Keratinocyte (primary cell): ENCODE data around the gene EMP1. TPM values are rescaled to one million over a fixed set of nuclear protein-coding genes. Genes with fewer than 3 reads are reported as not detected.

Experiments used
- DNase-seq: peaks from one replicate; pipeline ENCODE4 v3.0.0-alpha.2; 2011; ENCODE audit warnings: low read depth, missing footprints, low spot score
- FAIRE-seq: peaks from 2 replicates; lab custom pipeline; 2011; peaks lifted over from hg19 to GRCh38; lab: Jason Lieb, UNC
- H2AFZ ChIP-seq: 2 replicates; pipeline ENCODE4 v1.6.0; 2012; ENCODE audit warnings: low read length, control low read depth, inconsistent platforms; ENCODE audit not compliant: control insufficient read depth
- H3K27ac ChIP-seq: 2 replicates; pipeline ENCODE4 v1.5.1; 2011; ENCODE audit warnings: low read length; ENCODE audit not compliant: control insufficient read depth, insufficient read depth
- H3K27me3 ChIP-seq: 3 replicates; pipeline ENCODE4 v1.6.0; 2011; ENCODE audit warnings: low read length; ENCODE audit not compliant: control insufficient read depth, insufficient read depth; ENCODE audit errors: extremely low read depth
- H3K36me3 ChIP-seq, 2 experiments: 2 replicates in 1 of 2; 3 replicates in 1 of 2; pipeline ENCODE4 v1.5.1; 2011; ENCODE audit warnings: low read length in 2 of 2, mild to moderate bottlenecking in 1 of 2; ENCODE audit not compliant: control insufficient read depth in 2 of 2, insufficient read depth in 2 of 2; ENCODE audit errors: extremely low read depth in 1 of 2
- H3K4me1 ChIP-seq: 3 replicates; pipeline ENCODE4 v1.5.1; 2011; ENCODE audit warnings: low read length; ENCODE audit not compliant: control insufficient read depth, insufficient read depth; ENCODE audit errors: extremely low read depth
- H3K4me2 ChIP-seq: 3 replicates; pipeline ENCODE4 v1.6.0; 2011; ENCODE audit warnings: low read depth, low read length; ENCODE audit not compliant: control insufficient read depth, insufficient read depth; ENCODE audit errors: extremely low read depth
- H3K4me3 ChIP-seq, 3 experiments: fragments of 200-600 bp in 1 of 3; sonication (generic) in 1 of 3; 2 replicates in 2 of 3; 3 replicates in 1 of 3; pipeline ENCODE4 v1.5.1; 2011 to 2016; ENCODE audit warnings: low read length in 3 of 3, mild to moderate bottlenecking in 3 of 3, control low read depth in 2 of 3, inconsistent platforms in 1 of 3, low read depth in 1 of 3, mixed read lengths in 1 of 3, mixed run types in 1 of 3, moderate library complexity in 1 of 3; ENCODE audit not compliant: control insufficient read depth in 2 of 3, insufficient read depth in 2 of 3; ENCODE audit errors: extremely low read depth in 1 of 3
- H3K79me2 ChIP-seq: 2 replicates; pipeline ENCODE4 v1.6.0; 2012; ENCODE audit warnings: low read length; ENCODE audit not compliant: control insufficient read depth, insufficient read depth
- H3K9ac ChIP-seq: 3 replicates; pipeline ENCODE4 v1.6.0; 2011; ENCODE audit warnings: low read length; ENCODE audit not compliant: control insufficient read depth, insufficient read depth; ENCODE audit errors: extremely low read depth
- H3K9me1 ChIP-seq: 3 replicates; pipeline ENCODE4 v1.6.0; 2011; ENCODE audit warnings: low read length; ENCODE audit not compliant: control insufficient read depth, insufficient read depth; ENCODE audit errors: extremely low read depth
- H3K9me3 ChIP-seq: 2 replicates; pipeline ENCODE4 v1.5.1; 2012; ENCODE audit warnings: low read depth, low read length; ENCODE audit not compliant: control insufficient read depth
- H4K20me1 ChIP-seq: 3 replicates; pipeline ENCODE4 v1.6.0; 2011; ENCODE audit warnings: low read length; ENCODE audit not compliant: control insufficient read depth, insufficient read depth; ENCODE audit errors: extremely low read depth
- EZH2 ChIP-seq: IDR thresholded peaks from one replicate; pipeline ENCODE4 v1.6.1; 2012; ENCODE audit warnings: inconsistent platforms, mild to moderate bottlenecking, low read length, moderate library complexity
- dilution Hi-C: fragments of 300-500 bp; cut with MboI; formaldehyde crosslinking; loops from one replicate; pipeline ENCODE4 v1.7.0; 2020; ENCODE audit warnings: low sequenced_read_pairs; ENCODE audit not compliant: extremely low pct_ligation_motif_present
- polyA plus RNA-seq, 5 experiments: library from polyadenylated mRNA; depleted of rRNA in 3 of 5; stranded (reverse) in 3 of 5; stranded (forward) in 1 of 5; unstranded in 1 of 5; fragments of >200 nt; gene quantifications; 1 replicate in 1 of 5; 2 replicates in 3 of 5; 3 replicates in 1 of 5; pipeline versions ENCODE4 v1.2.1 to v1.2.3, GENCODE V29; 2011 to 2012; ENCODE audit warnings: missing spikeins in 2 of 5, low read depth in 1 of 5, low replicate concordance in 1 of 5
- TF ChIP-seq, protein P1 (sequence below), 3 experiments: IDR thresholded peaks in 1 of 3; conservative IDR thresholded peaks in 1 of 3; optimal IDR thresholded peaks in 1 of 3; 2 replicates in 2 of 3; 3 replicates in 1 of 3; pipeline versions ENCODE3 to v1.5.1; 2011; ENCODE audit warnings: low read length in 3 of 3, mild to moderate bottlenecking in 3 of 3, moderate library complexity in 2 of 3, control low read depth in 1 of 3, inconsistent platforms in 1 of 3; ENCODE audit not compliant: insufficient read depth in 2 of 3; ENCODE audit errors: extremely low read depth in 1 of 3

The EMP1 gene
- polyA plus RNA-seq, 1 donor (not counting 4 experiments of a cell fraction or from before 2014, with no cell fraction given) = 583 TPM

DNA sequence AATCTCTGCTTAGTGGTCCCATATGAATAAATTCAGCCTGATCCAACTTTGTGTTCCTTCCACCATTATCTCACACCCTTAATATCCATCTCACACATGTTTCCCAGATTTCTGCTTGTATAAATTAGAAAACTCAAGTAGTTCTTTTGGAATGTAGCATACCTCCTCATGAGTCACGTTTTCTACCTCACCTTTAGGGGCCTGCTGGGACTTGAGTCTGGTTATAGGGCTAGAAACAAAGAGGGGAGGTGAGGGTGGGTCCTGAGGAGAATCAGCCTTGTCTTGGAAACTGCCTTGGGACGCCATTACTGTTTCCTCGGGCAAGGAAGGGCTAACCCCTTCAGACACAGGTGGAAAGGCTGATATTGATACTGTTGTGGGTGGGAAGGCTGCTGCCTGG lies 51.1 kb downstream of the EMP1 start:
- peak; percentile 63 for DNase-seq
- H3K27me3 ChIP-seq = no peaks in the 10 kb centered on the region
- H2AFZ ChIP-seq = peak overlapping the region; percentile 89
- FAIRE-seq = peak; percentile 87
- dilution Hi-C loops = no loop called here
- H3K79me2 ChIP-seq = no peaks in the 10 kb centered on the region
- H3K36me3 ChIP-seq = no peaks in the 10 kb centered on the region
- TF ChIP-seq EZH2 = no peak
- peaks cover 28% of the 10 kb centered on the region for H3K4me1 ChIP-seq
- H3K4me2 ChIP-seq = peak overlapping the region; percentile 69
- H3K9ac ChIP-seq = no peak overlapping the region
- no peaks in the 10 kb centered on the region for H3K9me3 ChIP-seq
- peak overlapping the region in 1 of 3 experiments; percentile 12 for H3K4me3 ChIP-seq
- no peaks in the 10 kb centered on the region for H3K9me1 ChIP-seq
- H3K27ac ChIP-seq = peak overlapping the region; percentile 80
- H4K20me1 ChIP-seq = no peaks in the 10 kb centered on the region

DNA sequence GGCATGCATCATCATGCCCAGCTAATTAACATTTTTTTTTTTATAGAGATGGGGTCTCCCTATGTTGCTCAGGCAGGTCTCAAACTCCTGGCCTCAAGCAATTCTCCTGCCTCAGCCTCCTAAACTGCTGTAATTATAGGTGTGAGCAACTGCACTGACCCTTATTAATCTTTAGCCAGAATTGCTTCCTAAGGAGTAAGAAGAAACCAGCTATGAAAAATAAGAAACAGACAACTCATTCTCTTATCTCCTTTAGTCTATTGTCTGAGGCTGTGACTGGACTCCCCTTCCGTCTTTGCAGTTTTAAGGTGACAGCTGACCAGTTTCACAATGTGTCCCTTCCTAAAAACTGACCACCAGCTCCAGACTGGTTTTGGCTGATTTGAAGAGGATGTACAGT lies 52.4 kb downstream of the EMP1 start:
- Histone ChIP-seq H3K4me1 (peaks cover 28% of the 10 kb centered on the region), H3K79me2 (no peaks in the 10 kb centered on the region), H3K9me3 (no peaks in the 10 kb centered on the region), H3K9ac (no peak overlapping the region), H3K4me2 (no peak overlapping the region), H3K4me3 (no peak overlapping the region), H3K27me3 (no peaks in the 10 kb centered on the region), H3K9me1 (no peaks in the 10 kb centered on the region), H3K36me3 (no peaks in the 10 kb centered on the region), H4K20me1 (no peaks in the 10 kb centered on the region), H3K27ac (no peak overlapping the region), H2AFZ (no peak overlapping the region)
- FAIRE-seq = peak; percentile 39
- DNase-seq = no peak
- TF ChIP-seq, protein P1, sequence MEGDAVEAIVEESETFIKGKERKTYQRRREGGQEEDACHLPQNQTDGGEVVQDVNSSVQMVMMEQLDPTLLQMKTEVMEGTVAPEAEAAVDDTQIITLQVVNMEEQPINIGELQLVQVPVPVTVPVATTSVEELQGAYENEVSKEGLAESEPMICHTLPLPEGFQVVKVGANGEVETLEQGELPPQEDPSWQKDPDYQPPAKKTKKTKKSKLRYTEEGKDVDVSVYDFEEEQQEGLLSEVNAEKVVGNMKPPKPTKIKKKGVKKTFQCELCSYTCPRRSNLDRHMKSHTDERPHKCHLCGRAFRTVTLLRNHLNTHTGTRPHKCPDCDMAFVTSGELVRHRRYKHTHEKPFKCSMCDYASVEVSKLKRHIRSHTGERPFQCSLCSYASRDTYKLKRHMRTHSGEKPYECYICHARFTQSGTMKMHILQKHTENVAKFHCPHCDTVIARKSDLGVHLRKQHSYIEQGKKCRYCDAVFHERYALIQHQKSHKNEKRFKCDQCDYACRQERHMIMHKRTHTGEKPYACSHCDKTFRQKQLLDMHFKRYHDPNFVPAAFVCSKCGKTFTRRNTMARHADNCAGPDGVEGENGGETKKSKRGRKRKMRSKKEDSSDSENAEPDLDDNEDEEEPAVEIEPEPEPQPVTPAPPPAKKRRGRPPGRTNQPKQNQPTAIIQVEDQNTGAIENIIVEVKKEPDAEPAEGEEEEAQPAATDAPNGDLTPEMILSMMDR (optimal IDR thresholded peaks at IDR 0.05 in 1 of 3, IDR thresholded peaks at IDR 0.05 in 1 of 3, conservative IDR thresholded peaks at IDR 0.05 in 1 of 3; ENCODE audit: extremely low read depth in 1 of 3, insufficient read depth in 2 of 3, low read length in 3 of 3) = no peak
- no peak for TF ChIP-seq EZH2
- dilution Hi-C loops = no loop called here

DNA sequence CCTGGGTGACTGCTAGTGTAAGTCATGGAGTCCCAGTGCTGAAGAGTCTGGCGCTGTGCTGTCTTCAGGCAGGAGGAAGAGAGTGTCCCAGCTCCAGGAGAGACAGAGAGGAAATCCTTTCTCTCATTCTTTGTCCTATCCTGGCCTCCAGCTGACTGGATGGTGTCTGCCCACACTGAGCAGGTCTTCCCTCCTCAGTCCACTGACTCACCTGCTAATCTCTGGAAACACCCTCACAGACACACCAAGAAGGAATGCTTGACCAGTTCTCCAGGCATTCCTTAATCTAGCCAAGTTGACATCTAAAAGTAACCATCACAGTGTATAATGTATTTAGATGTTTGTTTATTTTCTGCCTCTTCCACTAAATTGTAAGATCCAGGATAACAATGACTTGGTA lies 53.9 kb downstream of the EMP1 start:
- FAIRE-seq = peak; percentile 93
- peak overlapping the region; percentile 15 for H3K27ac ChIP-seq
- H3K27me3 ChIP-seq = no peaks in the 10 kb centered on the region
- no peaks in the 10 kb centered on the region for H3K36me3 ChIP-seq
- peak; percentile 23 for DNase-seq
- dilution Hi-C loops = no loop called here
- no peaks in the 10 kb centered on the region for H3K79me2 ChIP-seq
- peak overlapping the region; percentile 50 for H3K4me2 ChIP-seq
- no peak overlapping the region for H3K9ac ChIP-seq
- no peaks in the 10 kb centered on the region for H3K9me1 ChIP-seq
- H3K4me1 ChIP-seq = peaks cover 28% of the 10 kb centered on the region
- no peak for TF ChIP-seq EZH2
- no peak overlapping the region for H3K4me3 ChIP-seq
- H4K20me1 ChIP-seq = no peaks in the 10 kb centered on the region
- no peaks in the 10 kb centered on the region for H3K9me3 ChIP-seq
- peak overlapping the region; percentile 17 for H2AFZ ChIP-seq
